HG02798 (cell line): ENCODE measurements around the gene ANKS6.

Experiments
- ATAC-seq: cut with Tn5 transposase; IDR thresholded peaks from one replicate; pipeline ENCODE4 v1.9.1; 2021; ENCODE audit warnings: mild to moderate bottlenecking; ENCODE audit not compliant: unreplicated experiment, poor library complexity

Gene ANKS6

GRCh38 chr9:98742325-98743280, 53.8 kb downstream of the ANKS6 start:
- ATAC-seq, result no peak

GRCh38 chr9:98740226-98740881, 56.0 kb downstream of the ANKS6 start:
- ATAC-seq, result no peak

GRCh38 chr9:98738741-98739140, 57.6 kb downstream of the ANKS6 start:
- ATAC-seq, result no peak

GRCh38 chr9:98736226-98736625, 60.1 kb downstream of the ANKS6 start:
- no peak for ATAC-seq

- ATAC-seq, result no peak
These were observed 63.6 kb downstream of the ANKS6 start for GRCh38 chr9:98732801-98733200.

- no peak for ATAC-seq
These were observed 64.3 kb downstream of the ANKS6 start for GRCh38 chr9:98732091-98732490.

GRCh38 chr9:98730871-98731270, 65.5 kb downstream of the ANKS6 start:
- no peak for ATAC-seq

GRCh38 chr9:98728500-98728899, 67.9 kb downstream of the ANKS6 start:
- ATAC-seq, result no peak

GRCh38 chr9:98727428-98727827, 68.9 kb downstream of the ANKS6 start:
- no peak for ATAC-seq

- no peak for ATAC-seq
These were observed 69.6 kb downstream of the ANKS6 start for GRCh38 chr9:98726735-98727134.

- ATAC-seq, result no peak
These were observed 71.4 kb downstream of the ANKS6 start for GRCh38 chr9:98724810-98725530.

- ATAC-seq, result no peak
These were observed 74.7 kb downstream of the ANKS6 start for GRCh38 chr9:98721643-98722042.

- ATAC-seq, result no peak
These were observed 76.0 kb downstream of the ANKS6 start for GRCh38 chr9:98720402-98720801.

- ATAC-seq, result no peak
These were observed 77.3 kb downstream of the ANKS6 start for GRCh38 chr9:98719055-98719454.

- no peak for ATAC-seq
These were observed 81.5 kb downstream of the ANKS6 start for GRCh38 chr9:98714833-98715232.

- no peak for ATAC-seq
These were observed 83.4 kb downstream of the ANKS6 start for GRCh38 chr9:98712987-98713386.

- no peak for ATAC-seq
These were observed 86.1 kb downstream of the ANKS6 start for GRCh38 chr9:98709968-98710965.

- ATAC-seq, result no peak
These were observed 87.1 kb downstream of the ANKS6 start, which contains the start of gene GABBR2 for GRCh38 chr9:98708933-98709911. TSS of gene GABBR2 (minus strand) at chr9:98708935. CDS start at chr9:98708737, 198 bp downstream.
